OCI-LY3 (cell line): ENCODE measurements around the gene RAD51B.

Source experiments
- H2AFZ ChIP-seq: fragments of 200-600, 300-600 bp; shearing (Covaris generic); 2 replicates; pipeline ENCODE4 v1.6.0; 2014; ENCODE audit warnings: antibody characterized with exemption, low read depth, low read length
- H3K27ac ChIP-seq: fragments of 200-600, 300-600 bp; sonication (generic); 2 replicates; pipeline ENCODE4 v1.5.1; 2014; ENCODE audit warnings: mild to moderate bottlenecking, low read length, moderate library complexity, mixed read lengths
- H3K27me3 ChIP-seq: fragments of 200-600, 300-600 bp; sonication (generic); 2 replicates; pipeline ENCODE4 v1.6.1; 2014; ENCODE audit warnings: low read depth, low read length, mixed read lengths
- H3K36me3 ChIP-seq: fragments of 200-600, 300-600 bp; sonication (generic); replicated peaks from 2 replicates; pipeline ENCODE3; 2014; ENCODE audit warnings: low read depth, low read length, mixed read lengths
- H3K4me1 ChIP-seq: fragments of 300-600, 200-600 bp; sonication (generic); 2 replicates; pipeline ENCODE4 v1.6.1; 2014; ENCODE audit warnings: low read length, mixed read lengths
- H3K4me2 ChIP-seq: fragments of 200-600, 300-600 bp; sonication (generic); 2 replicates; pipeline ENCODE4 v1.6.1; 2014; ENCODE audit warnings: low read length, mixed read lengths
- H3K4me3 ChIP-seq: fragments of 300-600, 200-600 bp; sonication (generic); 2 replicates; pipeline ENCODE4 v1.5.1; 2014; ENCODE audit warnings: antibody characterized with exemption, mild to moderate bottlenecking, low read length, moderate library complexity
- H3K79me2 ChIP-seq: fragments of 300-600, 200-600 bp; shearing (Covaris generic); 2 replicates; pipeline ENCODE4 v1.6.1; 2014; ENCODE audit warnings: mild to moderate bottlenecking, low read length, mixed read lengths
- H3K9ac ChIP-seq: fragments of 300-600, 200-600 bp; shearing (Covaris generic); 2 replicates; pipeline ENCODE4 v1.6.0; 2014; ENCODE audit warnings: mild to moderate bottlenecking, low read length, moderate library complexity
- H3K9me3 ChIP-seq: fragments of 200-600, 300-600 bp; shearing (Covaris generic); 2 replicates; pipeline ENCODE4 v1.6.1; 2014; ENCODE audit warnings: low read length, mixed read lengths; ENCODE audit not compliant: insufficient read depth
- H4K20me1 ChIP-seq: fragments of 200-600, 300-600 bp; sonication (generic); 2 replicates; pipeline ENCODE4 v1.6.1; 2016; ENCODE audit warnings: low read length, mixed read lengths; ENCODE audit not compliant: insufficient read depth
- CTCF ChIP-seq: fragments of 200-600, 300-600 bp; sonication (generic); IDR thresholded peaks from 2 replicates; pipeline ENCODE4 v1.5.1; 2014; ENCODE audit warnings: antibody characterized with exemption, low read length, low read depth
- EZH2phosphoT487 ChIP-seq: fragments of 200-600 bp; shearing (Covaris generic); IDR thresholded peaks from 2 replicates; pipeline ENCODE4 v1.6.1; 2018; ENCODE audit warnings: antibody characterized with exemption, mixed run types, low read depth

Gene RAD51B

GRCh38 chr14:68728342-68729106, 908.9 kb downstream of the RAD51B start:
- Histone ChIP-seq H3K9ac (no peak overlapping the region), H4K20me1 (no peaks in the 10 kb centered on the region), H3K36me3 (no peaks in the 10 kb centered on the region), H3K27ac (no peak overlapping the region), H3K79me2 (no peaks in the 10 kb centered on the region), H3K4me3 (no peak overlapping the region), H2AFZ (no peak overlapping the region), H3K27me3 (peaks cover 6% of the 10 kb centered on the region; the same call in 1 of the 2 replicates), H3K9me3 (no peaks in the 10 kb centered on the region), H3K4me1 (peaks cover 11% of the 10 kb centered on the region), H3K4me2 (no peak overlapping the region)
- TF ChIP-seq EZH2phosphoT487, result no peak
- TF ChIP-seq CTCF, result no peak

GRCh38 chr14:68729556-68729955, 910.0 kb downstream of the RAD51B start:
- Histone ChIP-seq H3K4me1 (peaks cover 21% of the 10 kb centered on the region), H3K9ac (no peak overlapping the region), H3K4me3 (no peak overlapping the region), H4K20me1 (no peaks in the 10 kb centered on the region), H3K4me2 (no peak overlapping the region), H3K9me3 (no peaks in the 10 kb centered on the region), H2AFZ (no peak overlapping the region), H3K27me3 (peaks cover 6% of the 10 kb centered on the region; the same call in 1 of the 2 replicates), H3K27ac (no peak overlapping the region), H3K36me3 (no peaks in the 10 kb centered on the region), H3K79me2 (no peaks in the 10 kb centered on the region)
- no peak for TF ChIP-seq CTCF
- no peak for TF ChIP-seq EZH2phosphoT487

GRCh38 chr14:68730348-68730747, 910.8 kb downstream of the RAD51B start:
- TF ChIP-seq EZH2phosphoT487 (no peak), CTCF (no peak)
- Histone ChIP-seq H3K4me2 (no peak overlapping the region), H3K36me3 (no peaks in the 10 kb centered on the region), H3K27ac (no peak overlapping the region), H2AFZ (no peak overlapping the region), H3K27me3 (peaks cover 6% of the 10 kb centered on the region; the same call in 1 of the 2 replicates), H3K9me3 (no peaks in the 10 kb centered on the region), H3K79me2 (no peaks in the 10 kb centered on the region), H3K4me1 (peaks cover 23% of the 10 kb centered on the region), H3K9ac (no peak overlapping the region), H3K4me3 (no peak overlapping the region), H4K20me1 (no peaks in the 10 kb centered on the region)

- no peak for TF ChIP-seq CTCF
- TF ChIP-seq EZH2phosphoT487, result no peak
- Histone ChIP-seq H3K9ac (no peak overlapping the region), H3K27ac (no peak overlapping the region), H3K9me3 (no peaks in the 10 kb centered on the region), H3K79me2 (no peaks in the 10 kb centered on the region), H3K36me3 (no peaks in the 10 kb centered on the region), H3K4me3 (no peak overlapping the region), H2AFZ (no peak overlapping the region), H3K27me3 (peaks cover 6% of the 10 kb centered on the region; the same call in 1 of the 2 replicates), H3K4me1 (peaks cover 23% of the 10 kb centered on the region), H4K20me1 (no peaks in the 10 kb centered on the region), H3K4me2 (no peak overlapping the region)
Observed at GRCh38 chr14:68730811-68731425, 911.3 kb downstream of the RAD51B start.
